PC-9 (cell line): ENCODE data around the gene AIF1.

ENCODE experiments used
- CTCF ChIP-seq: fragments of 200-600 bp; sonication (generic); conservative IDR thresholded peaks from 2 replicates; pipeline ENCODE4 v1.6.1; 2017; ENCODE audit warnings: mixed run types, antibody characterized with exemption, mild to moderate bottlenecking, moderate library complexity
- EZH2 ChIP-seq: fragments of 200-600 bp; sonication (generic); IDR thresholded peaks from 2 replicates; pipeline ENCODE4 v1.8.0; 2017; ENCODE audit warnings: antibody characterized with exemption, low read depth

- no peak for TF ChIP-seq CTCF
- TF ChIP-seq EZH2 = no peak
Measured at GRCh38 chr6:31622684-31623091, 7.7 kb downstream of the AIF1 start.
